Measurements from ENCODE around the gene MOB1B. TPM values are rescaled to one million over a fixed set of nuclear protein-coding genes. Genes with fewer than 3 reads are reported as not detected.

MOB1B gene
- total and polyA plus RNA-seq, 2 of the 13 experiments (the other 11 are each of a cell fraction or from before 2014, with no cell fraction given), result 3.9 to 4.0 TPM

- TF ChIP-seq NFYB (CRISPR knock-in tag; IDR thresholded peaks at IDR 0.05) (no peak), ZNF224 (CRISPR knock-in tag; IDR thresholded peaks at IDR 0.05) (no peak), ZNF121 (CRISPR knock-in tag; IDR thresholded peaks at IDR 0.05) (no peak), PHF8 (CRISPR knock-in tag; IDR thresholded peaks at IDR 0.05) (peak; percentile 84), SUZ12 (IDR thresholded peaks at IDR 0.05; ENCODE audit: low read depth, low read length) (no peak), ZNF770 (CRISPR knock-in tag; IDR thresholded peaks at IDR 0.05) (peak; percentile 45; the same call in 1 of the 2 replicates), CEBPG (CRISPR knock-in tag; IDR thresholded peaks at IDR 0.05) (no peak), ATF7 (IDR thresholded peaks at IDR 0.05) (no peak), ATF7 (CRISPR knock-in tag; IDR thresholded peaks at IDR 0.05) (peak; percentile 30; the same call in 1 of the 2 replicates), ZFP90 (CRISPR knock-in tag; IDR thresholded peaks at IDR 0.05; ENCODE audit: borderline replicate concordance) (peak; percentile 64), MED13 (CRISPR knock-in tag; IDR thresholded peaks at IDR 0.05) (0 out of 2 replicates have a peak, but pooled peaks have one; percentile 40), ZNF737 (CRISPR knock-in tag; IDR thresholded peaks at IDR 0.05; ENCODE audit: borderline replicate concordance) (no peak), MXD3 (CRISPR knock-in tag; IDR thresholded peaks at IDR 0.05) (peak; percentile 39; the same call in 1 of the 2 replicates), ZIK1 (CRISPR knock-in tag; IDR thresholded peaks at IDR 0.05; ENCODE audit: borderline replicate concordance, low read depth) (peak; percentile 70; the same call in 1 of the 2 replicates), EEA1 (CRISPR knock-in tag; IDR thresholded peaks at IDR 0.05; ENCODE audit: borderline replicate concordance) (peak; percentile 41; the same call in 1 of the 2 replicates), ZNF225 (CRISPR knock-in tag; IDR thresholded peaks at IDR 0.05) (peak; percentile 35; the same call in 1 of the 2 replicates), ZMAT5 (CRISPR knock-in tag; IDR thresholded peaks at IDR 0.05; ENCODE audit: borderline replicate concordance, low read depth) (no peak), AHDC1 (CRISPR knock-in tag; IDR thresholded peaks at IDR 0.05; ENCODE audit: borderline replicate concordance) (peak; percentile 55; the same call in 1 of the 2 replicates), SPEN (CRISPR knock-in tag; IDR thresholded peaks at IDR 0.05; ENCODE audit: low read depth) (peak; percentile 55), KAT8 (CRISPR knock-in tag; IDR thresholded peaks at IDR 0.05) (peak; percentile 76), HNRNPUL1 (IDR thresholded peaks at IDR 0.05; ENCODE audit: low read depth, low read length) (no peak), RARA (CRISPR knock-in tag; IDR thresholded peaks at IDR 0.05) (no peak), KAT7 (CRISPR knock-in tag; IDR thresholded peaks at IDR 0.05; ENCODE audit: borderline replicate concordance) (peak; percentile 84; the same call in 1 of the 2 replicates), ELF3 (CRISPR knock-in tag; IDR thresholded peaks at IDR 0.05) (peak; percentile 68; the same call in 1 of the 2 replicates)
These were observed at the start of gene MOB1B (continued) for GRCh38 chr4:70901984-70902576.
